Hematopoietic multipotent progenitor cell treated with erythropoietin and hydrocortisone succinate and interleukin-3 and kit ligand, for 15 days (in vitro differentiated cells): ENCODE measurements around the gene OR52I1.

Experiments used
- DNase-seq: peaks from one replicate; pipeline ENCODE4 v3.0.0-alpha.2; 2015; ENCODE audit warnings: low spot score

Gene OR52I1

GRCh38 chr11:4615856-4616444, 22.1 kb downstream of the OR52I1 start:
- DNase-seq, result no peak

- no peak for DNase-seq
These were observed 25.7 kb downstream of the OR52I1 start for GRCh38 chr11:4619514-4619913.

GRCh38 chr11:4626207-4627099, 32.6 kb downstream of the OR52I1 start:
- DNase-seq, result peak; percentile 79

- no peak for DNase-seq
These were observed 42.3 kb downstream of the OR52I1 start for GRCh38 chr11:4636136-4636535.

GRCh38 chr11:4636962-4637661, 43.3 kb downstream of the OR52I1 start, which contains the start of gene OR51D1:
TSS of gene OR51D1 (plus strand) at chr11:4637477. CDS start at chr11:4639791, 2,314 bp downstream.
- peak; percentile 65 for DNase-seq

- no peak for DNase-seq
These were observed 43.8 kb downstream of the OR52I1 start for GRCh38 chr11:4637662-4638047.

- no peak for DNase-seq
These were observed 46.1 kb downstream of the OR52I1 start for GRCh38 chr11:4639931-4640330.

- no peak for DNase-seq
These were observed 47.7 kb downstream of the OR52I1 start for GRCh38 chr11:4641501-4641900.

- DNase-seq, result no peak
These were observed 48.2 kb downstream of the OR52I1 start for GRCh38 chr11:4642043-4642442.

GRCh38 chr11:4643076-4643475, 49.2 kb downstream of the OR52I1 start:
- DNase-seq, result no peak

GRCh38 chr11:4643682-4644081, 49.8 kb downstream of the OR52I1 start, which contains the start of gene OR51E1:
TSS of gene OR51E1 (plus strand) at chr11:4643982. CDS start at chr11:4652527, 8,545 bp downstream.
- DNase-seq, result no peak

GRCh38 chr11:4644233-4644632, 50.4 kb downstream of the OR52I1 start:
- no peak for DNase-seq
